Measurements from ENCODE around the gene GTF2H1. TPM values are rescaled to one million over a fixed set of nuclear protein-coding genes. Genes with fewer than 3 reads are reported as not detected.
"Not testable (repeated sequence)": the region's sequence is repeated elsewhere in the genome, so short reads cannot be mapped to it uniquely, and the experiment has no call there.

Gene GTF2H1
- total RNA-seq, 1 donor from 2014 or later, result 33.9 TPM

- no peak for ATAC-seq
Observed at GRCh38 chr11:18319914-18320313, 2.5 kb upstream of the GTF2H1 start.

DNA sequence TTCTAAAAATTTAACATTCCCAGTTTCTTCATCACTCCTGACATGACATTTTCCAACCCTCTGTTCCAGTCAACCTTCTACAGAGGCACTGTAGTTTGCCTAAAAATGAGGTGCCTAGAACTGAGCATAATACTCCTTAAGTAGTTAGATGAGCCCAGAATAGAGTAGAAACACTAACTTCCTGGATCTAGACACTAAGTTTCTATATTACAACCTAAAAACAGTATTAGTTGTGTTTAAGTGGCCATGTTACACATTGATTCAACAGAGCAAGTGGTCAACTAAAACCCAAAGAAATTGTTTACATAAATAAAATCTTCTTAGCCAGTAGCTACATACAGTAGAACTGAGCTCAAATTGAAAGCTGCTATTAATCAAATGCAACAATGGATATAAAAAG is 1.8 kb upstream of the GTF2H1 start:
- ATAC-seq, result no peak

GRCh38 chr11:18321578-18321968 is 794 bp upstream of the GTF2H1 start:
- peak; percentile 19 for ATAC-seq

GRCh38 chr11:18322818-18323570 is 627 bp downstream of the GTF2H1 start:
- ATAC-seq, result no peak

GRCh38 chr11:18323881-18324280 is 1.5 kb downstream of the GTF2H1 start:
- not testable (repeated sequence) for ATAC-seq

GRCh38 chr11:18324381-18324780 is 2.0 kb downstream of the GTF2H1 start:
- ATAC-seq, result no peak

DNA sequence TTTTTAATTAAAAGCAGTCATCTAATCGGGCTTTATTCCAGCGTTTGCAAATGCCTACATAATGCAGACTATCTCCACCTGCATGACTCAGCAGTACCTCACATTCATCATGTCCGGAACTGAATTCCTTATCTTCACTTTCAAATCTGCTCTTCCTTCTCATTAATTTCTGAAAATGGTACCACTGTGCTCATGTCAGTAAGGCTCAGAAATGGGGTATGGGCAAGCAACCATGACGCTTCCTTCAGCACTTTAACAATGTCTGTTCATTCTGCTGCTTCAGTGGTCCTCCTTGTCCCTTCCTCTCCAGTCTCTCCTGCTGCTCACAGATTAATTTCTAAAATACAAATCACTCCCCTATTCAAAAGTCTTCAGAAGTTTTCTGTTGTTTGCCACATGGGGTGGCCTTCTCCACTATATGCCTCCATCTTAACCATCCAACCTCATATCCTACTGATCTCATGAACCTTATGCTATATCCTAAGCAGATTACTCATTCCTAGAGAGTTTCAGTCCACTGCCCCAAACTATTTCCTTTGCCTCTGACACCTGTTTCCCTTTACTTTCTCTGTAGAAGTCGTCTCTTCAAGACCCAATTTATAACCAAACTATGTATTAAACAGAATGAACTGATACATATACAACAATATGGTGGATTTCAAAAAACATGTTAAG is 7.0 kb downstream of the GTF2H1 start:
- ATAC-seq, result peak; percentile 70

DNA sequence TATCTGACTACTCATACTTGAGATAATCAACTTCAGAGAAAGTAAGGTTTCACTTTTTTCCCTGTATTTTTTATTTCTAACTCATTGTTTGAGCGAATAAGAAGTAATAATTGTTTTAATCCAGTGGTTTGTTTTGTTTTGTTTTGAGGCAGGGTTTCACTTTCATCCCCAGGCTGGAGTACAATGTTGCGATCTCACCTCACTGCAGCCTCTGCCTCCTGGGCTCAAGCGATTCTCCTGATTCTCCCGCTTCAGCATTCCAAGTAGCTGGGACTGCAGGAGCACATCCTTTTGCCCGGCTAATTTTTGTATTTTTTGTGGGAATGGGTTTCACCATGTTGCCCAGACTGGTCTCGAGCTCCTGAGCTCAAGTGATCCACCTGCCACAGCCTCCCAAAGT is 8.6 kb downstream of the GTF2H1 start:
- no peak for ATAC-seq

GRCh38 chr11:18332302-18332701 is 9.9 kb downstream of the GTF2H1 start:
- no peak for ATAC-seq

DNA sequence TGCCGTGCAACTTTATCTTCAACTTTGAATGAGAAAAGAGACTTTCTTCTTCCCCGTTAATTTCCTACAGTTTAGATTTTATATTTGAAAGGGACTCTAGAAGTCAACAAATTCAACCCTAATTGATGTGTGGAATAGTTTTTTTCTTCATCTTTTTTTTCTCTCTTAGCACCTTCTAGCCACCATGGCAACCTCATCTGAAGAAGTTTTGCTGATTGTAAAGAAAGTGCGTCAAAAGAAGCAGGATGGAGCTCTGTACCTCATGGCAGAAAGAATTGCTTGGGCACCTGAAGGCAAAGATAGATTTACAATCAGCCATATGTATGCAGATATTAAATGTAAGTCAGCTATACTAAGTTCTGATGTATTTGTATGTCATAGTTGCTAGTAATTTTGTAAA is 10.5 kb downstream of the GTF2H1 start:
- ATAC-seq, result no peak

DNA sequence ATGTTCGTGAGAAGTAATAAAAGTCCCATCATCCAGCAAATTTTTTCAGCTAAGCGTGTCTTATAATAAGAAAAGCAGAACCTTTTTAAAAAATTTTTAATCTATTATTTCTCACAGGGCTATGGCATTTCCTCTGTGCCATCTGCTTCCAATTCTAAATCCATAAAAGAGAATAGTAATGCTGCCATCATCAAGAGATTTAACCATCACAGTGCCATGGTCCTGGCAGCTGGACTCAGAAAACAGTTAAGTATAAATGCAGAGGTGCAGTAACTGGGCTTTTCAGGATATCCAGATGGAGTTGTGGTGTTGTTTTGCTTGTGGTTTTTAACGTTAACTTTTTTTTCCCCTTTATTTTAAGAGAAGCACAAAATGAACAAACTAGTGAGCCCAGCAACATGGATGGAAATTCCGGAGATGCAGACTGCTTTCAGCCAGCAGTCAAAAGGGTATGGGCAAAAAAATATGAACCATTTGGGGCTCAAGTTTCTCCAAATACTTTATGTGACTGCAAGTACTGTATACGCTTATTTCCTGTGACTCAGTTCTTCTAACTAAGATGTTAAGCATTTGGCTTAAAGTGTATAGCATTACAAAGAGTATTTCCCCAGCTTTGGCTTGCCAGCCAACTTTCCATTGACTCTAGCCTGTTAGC is 25.2 kb downstream of the GTF2H1 start:
- ATAC-seq, result no peak

DNA sequence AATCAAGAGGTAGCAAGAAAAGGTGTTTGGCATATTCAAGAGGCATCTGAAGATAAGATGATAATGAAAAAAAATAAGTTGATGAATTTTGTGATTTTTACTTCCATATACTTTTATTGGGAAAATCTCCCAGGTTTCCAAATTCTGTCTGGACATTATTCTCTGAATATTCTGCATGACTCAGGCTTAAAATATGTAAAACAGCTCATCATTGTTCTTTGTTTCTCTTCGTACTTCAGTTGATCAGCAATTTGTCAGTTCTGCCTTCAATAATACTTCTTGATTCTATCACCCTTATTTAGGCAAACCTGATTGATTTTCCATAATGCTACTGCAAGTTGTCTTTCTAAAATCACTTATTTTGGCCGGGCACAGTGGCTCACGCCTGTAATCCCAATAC is 30.2 kb downstream of the GTF2H1 start:
- ATAC-seq, result no peak

DNA sequence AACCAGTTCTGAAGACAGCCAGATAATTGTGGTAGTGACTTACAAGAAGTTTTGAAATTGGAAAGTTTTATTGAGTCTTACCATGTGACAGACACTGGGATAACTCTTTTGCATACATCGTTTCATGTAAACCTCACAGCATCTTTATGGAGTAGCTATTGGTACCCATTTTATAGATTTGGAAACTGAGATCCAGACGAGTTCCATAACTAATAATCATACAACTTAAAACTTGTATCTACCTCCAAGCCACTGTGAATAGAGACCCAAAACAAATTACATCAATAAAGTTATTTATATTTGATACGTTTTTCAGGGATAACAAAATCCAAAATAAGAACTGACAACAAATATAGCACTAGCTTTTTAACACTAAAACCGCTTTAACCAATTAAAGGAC is 36.3 kb downstream of the GTF2H1 start:
- no peak for ATAC-seq

DNA sequence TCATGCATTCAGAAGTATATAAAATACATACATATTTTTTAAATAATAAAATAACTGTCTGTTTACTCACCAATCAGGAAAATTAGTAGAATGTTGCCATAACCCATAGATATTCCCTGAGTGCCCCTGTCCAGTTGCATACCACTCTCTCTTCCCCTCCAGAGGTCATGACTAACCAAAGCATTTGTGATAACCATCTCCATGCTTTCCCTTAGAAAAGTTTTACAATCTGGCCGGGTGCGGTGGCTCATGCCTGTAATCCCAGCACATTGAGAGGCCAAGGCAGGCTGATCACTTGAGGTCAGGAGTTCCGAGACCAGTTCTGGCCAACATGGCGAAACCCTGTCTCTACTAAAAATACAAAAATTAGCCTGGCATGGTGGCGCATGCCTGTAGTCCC is 38.8 kb downstream of the GTF2H1 start:
- no peak for ATAC-seq

- ATAC-seq, result no peak
Observed at GRCh38 chr11:18364495-18365073, 42.2 kb downstream of the GTF2H1 start.

DNA sequence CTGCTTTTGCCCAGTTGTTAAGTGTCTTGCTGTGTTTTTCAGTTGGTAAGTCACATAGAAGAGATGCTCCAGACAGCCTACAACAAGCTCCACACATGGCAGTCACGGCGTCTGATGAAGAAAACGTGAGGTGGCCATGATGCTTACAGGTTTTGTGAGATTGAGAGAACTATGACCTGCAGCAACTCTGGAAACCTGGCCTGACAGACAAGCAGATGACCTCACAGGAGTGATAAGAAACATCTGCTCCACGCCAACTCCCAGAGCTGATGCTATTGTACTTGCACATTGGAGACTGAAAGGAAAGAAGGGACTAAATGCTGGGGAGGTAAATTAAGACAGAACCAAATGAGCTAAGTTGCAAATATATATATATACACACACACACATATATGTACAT is 43.4 kb downstream of the GTF2H1 start:
- no peak for ATAC-seq

DNA sequence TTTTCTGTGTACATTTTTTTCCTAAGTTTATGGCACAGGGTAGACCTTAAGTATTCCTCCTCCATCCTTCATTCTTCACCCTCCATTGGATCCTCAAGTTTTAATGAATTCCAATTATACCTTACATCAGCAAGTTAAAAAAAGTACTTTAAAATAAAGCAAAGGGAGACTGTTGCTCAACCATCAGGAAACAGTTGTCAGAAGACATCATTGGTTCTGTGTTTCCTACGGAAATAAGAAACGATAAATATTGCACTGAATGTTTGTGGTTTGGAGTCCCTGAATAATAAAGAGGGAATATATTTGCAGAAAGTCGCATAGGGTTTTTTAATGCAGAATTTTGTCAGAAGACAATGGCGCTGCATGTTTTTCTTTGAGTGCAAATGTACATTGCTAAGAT is 43.9 kb downstream of the GTF2H1 start:
- no peak for ATAC-seq

GRCh38 chr11:18367431-18367830 is 45.1 kb downstream of the GTF2H1 start:
- no peak for ATAC-seq

DNA sequence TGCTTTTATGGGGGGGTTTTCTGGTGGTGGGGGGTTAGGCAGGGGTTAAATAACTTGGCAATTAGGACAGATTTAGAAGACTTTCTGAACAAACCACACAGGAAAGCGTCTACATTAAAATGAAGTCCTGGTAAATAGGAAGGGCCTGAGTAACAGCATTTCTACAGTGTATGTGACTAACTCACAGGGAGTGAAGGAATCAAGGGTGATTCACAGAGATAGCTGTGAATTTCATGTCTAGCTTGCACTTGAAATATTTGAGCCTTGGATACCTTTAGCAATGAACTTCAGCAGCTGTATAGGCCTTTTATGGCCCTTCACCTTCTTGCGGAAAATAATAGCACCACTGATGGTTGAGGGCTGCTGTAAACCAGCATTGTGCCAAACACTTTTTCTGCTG is 45.9 kb downstream of the GTF2H1 start:
- no peak for ATAC-seq

- no peak for ATAC-seq
Observed at GRCh38 chr11:18369398-18369797, 47.0 kb downstream of the GTF2H1 start.

- ATAC-seq, result no peak
Observed at GRCh38 chr11:18371279-18371678, 48.9 kb downstream of the GTF2H1 start.

- no peak for ATAC-seq
Observed at GRCh38 chr11:18372201-18372600, 49.8 kb downstream of the GTF2H1 start.

DNA sequence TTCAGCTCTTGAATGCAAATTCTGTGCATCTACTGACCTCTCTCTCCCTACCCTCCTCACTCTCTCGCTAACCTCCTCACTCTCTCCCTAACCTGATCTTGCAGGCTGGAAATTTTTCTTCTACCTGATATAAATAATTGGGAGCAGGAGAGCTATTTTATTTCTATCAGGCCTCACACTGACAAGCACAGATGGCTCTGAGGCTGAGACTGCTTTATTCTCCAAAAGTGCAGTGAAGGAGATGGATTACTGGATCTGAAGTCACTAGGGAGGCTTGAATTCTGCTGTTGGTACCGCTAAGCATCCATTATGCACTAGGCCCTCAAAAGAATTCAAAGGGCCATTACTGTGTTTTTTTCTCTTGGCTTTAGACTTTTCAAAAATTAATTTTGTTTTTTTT is 52.6 kb downstream of the GTF2H1 start:
- no peak for ATAC-seq

DNA sequence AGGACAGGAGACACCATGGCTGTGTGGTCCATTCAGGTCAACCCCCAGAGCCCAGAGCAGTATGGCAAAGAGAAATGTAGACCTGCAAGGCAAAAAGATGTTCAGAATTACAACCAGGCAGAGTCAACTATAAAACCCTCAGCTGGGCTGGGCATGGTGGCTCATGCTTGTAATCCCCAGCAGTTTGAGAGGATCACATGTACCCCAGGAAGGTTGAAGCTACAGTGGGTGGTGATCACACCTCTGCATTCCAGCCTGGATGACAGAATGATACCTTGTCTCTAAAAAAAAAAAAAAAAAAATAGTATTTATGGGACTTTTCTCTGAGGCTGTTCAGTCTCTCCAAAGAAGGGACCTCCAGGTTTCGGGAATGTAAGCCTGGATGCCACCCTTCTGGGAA is 53.6 kb downstream of the GTF2H1 start:
- ATAC-seq, result no peak
